MCF 10A (cell line): ENCODE measurements around the gene SRD5A1. TPM values are rescaled to one million over a fixed set of nuclear protein-coding genes. Genes with fewer than 3 reads are reported as not detected.

Source experiments
- BruUV-seq: library from RNA; stranded (reverse); fragments of 400-500 nt; replicated peaks from 2 replicates; lab custom pipeline; 2021; lab: Mats Ljungman, UMichigan
- CTCF ChIA-PET: fragments of 300-600 bp; sonication (Branson Sonifier 250); formaldehyde crosslinking; extraction: SDS; loops from one replicate; lab custom pipeline; 2021; ENCODE audit warnings: antibody characterized with exemption, inconsistent platforms; lab: Yijun Ruan, JAX
- POLR2A ChIA-PET: fragments of 300-600, 350-650 bp; sonication (Branson Sonifier 250); formaldehyde crosslinking; extraction: SDS; loops from one replicate; lab custom pipeline; 2020; ENCODE audit warnings: antibody characterized with exemption, inconsistent platforms; lab: Yijun Ruan, JAX
- DNase-seq: peaks from one replicate; pipeline ENCODE4 v3.0.0-alpha.2; 2018; ENCODE audit not compliant: unreplicated experiment
- H3K27ac Mint-ChIP-seq: one replicate; pipeline ENCODE4 v1.8.0; 2022; ENCODE audit warnings: mild to moderate bottlenecking, low read depth, mixed read lengths; ENCODE audit not compliant: unreplicated experiment
- H3K27me3 Mint-ChIP-seq: one replicate; pipeline ENCODE4 v1.8.0; 2022; ENCODE audit warnings: mixed read lengths; ENCODE audit not compliant: insufficient read depth, unreplicated experiment
- H3K36me3 Mint-ChIP-seq: one replicate; pipeline ENCODE4 v1.8.0; 2022; ENCODE audit warnings: mild to moderate bottlenecking, moderate library complexity, mixed read lengths; ENCODE audit not compliant: insufficient read depth, unreplicated experiment
- H3K4me1 Mint-ChIP-seq: one replicate; pipeline ENCODE4 v1.8.0; 2022; ENCODE audit warnings: mixed read lengths; ENCODE audit not compliant: insufficient read depth, unreplicated experiment
- H3K4me3 Mint-ChIP-seq: one replicate; pipeline ENCODE4 v1.8.0; 2022; ENCODE audit warnings: mild to moderate bottlenecking, moderate library complexity, mixed read lengths; ENCODE audit not compliant: unreplicated experiment
- H3K9me3 Mint-ChIP-seq: one replicate; pipeline ENCODE4 v1.8.0; 2022; ENCODE audit warnings: mixed read lengths; ENCODE audit not compliant: unreplicated experiment
- intact Hi-C: fragments of 100-400 bp; cut with micrococcal nuclease; formaldehyde crosslinking; loops from 2 replicates; pipeline ENCODE4 v1.14.1; 2022
- total RNA-seq: library from RNA; stranded (reverse); gene quantifications from 2 replicates; pipeline ENCODE4 v1.2.3, GENCODE V29; 2022
- TF ChIP-seq, protein P1 (sequence below): fragments of 200-600 bp; IDR thresholded peaks from one replicate; pipeline ENCODE4 v1.8.0; 2022; ENCODE audit warnings: antibody characterized with exemption, mild to moderate bottlenecking; ENCODE audit not compliant: unreplicated experiment

The SRD5A1 gene
- total RNA-seq, 1 experiment from 2014 or later: 12.4 TPM

DNA sequence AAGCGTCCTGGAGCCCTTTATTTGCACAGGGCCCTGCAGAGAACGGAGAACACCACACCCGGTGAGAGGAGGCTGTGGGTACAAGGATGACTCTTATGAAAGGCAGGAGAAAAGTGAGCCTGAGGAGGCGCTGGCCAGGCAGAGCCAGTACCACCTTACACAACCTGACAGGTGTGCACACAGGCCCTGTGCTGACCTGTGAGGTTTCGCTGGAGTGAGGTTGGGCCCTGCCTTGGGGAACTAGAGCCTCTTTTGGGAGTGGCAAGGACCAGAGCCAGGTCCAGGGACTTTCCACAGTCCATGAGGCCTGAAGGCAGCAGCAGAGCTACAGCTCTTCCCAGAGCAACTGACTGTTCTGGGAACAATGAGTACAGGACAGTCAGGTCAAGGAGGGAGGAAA is 3.1 kb downstream of the SRD5A1 start:
- TF ChIP-seq, protein P1, sequence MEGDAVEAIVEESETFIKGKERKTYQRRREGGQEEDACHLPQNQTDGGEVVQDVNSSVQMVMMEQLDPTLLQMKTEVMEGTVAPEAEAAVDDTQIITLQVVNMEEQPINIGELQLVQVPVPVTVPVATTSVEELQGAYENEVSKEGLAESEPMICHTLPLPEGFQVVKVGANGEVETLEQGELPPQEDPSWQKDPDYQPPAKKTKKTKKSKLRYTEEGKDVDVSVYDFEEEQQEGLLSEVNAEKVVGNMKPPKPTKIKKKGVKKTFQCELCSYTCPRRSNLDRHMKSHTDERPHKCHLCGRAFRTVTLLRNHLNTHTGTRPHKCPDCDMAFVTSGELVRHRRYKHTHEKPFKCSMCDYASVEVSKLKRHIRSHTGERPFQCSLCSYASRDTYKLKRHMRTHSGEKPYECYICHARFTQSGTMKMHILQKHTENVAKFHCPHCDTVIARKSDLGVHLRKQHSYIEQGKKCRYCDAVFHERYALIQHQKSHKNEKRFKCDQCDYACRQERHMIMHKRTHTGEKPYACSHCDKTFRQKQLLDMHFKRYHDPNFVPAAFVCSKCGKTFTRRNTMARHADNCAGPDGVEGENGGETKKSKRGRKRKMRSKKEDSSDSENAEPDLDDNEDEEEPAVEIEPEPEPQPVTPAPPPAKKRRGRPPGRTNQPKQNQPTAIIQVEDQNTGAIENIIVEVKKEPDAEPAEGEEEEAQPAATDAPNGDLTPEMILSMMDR: no peak
- CTCF ChIA-PET: interaction anchor here (0.8 to 2.4 kb wide), 7 partner anchors 12 to 109 kb away, joined by 3 to 10 read pairs (median 5); no protein-coding TSS in a partner anchor
- peaks cover 34% of the 10 kb centered on the region for H3K4me1 Mint-ChIP-seq
- BruUV-seq: no TSS peak
- H3K27ac Mint-ChIP-seq: peak overlapping the region; percentile 91
- H3K9me3 Mint-ChIP-seq: no peaks in the 10 kb centered on the region
- POLR2A ChIA-PET: interaction anchor here (0.6 to 5.6 kb wide), 13 partner anchors 36 to 1611 kb away, joined by 3 to 53 read pairs (median 5); partner anchors contain the start of genes MED10 and TENT4A
- no peaks in the 10 kb centered on the region for H3K27me3 Mint-ChIP-seq
- peaks cover 15% of the 10 kb centered on the region for H3K36me3 Mint-ChIP-seq
- intact Hi-C loops: loop anchor here (1.0 kb wide), 1 partner anchor 109 kb away; no protein-coding TSS in a partner anchor
- peak; percentile 88 for DNase-seq
- peak overlapping the region; percentile 56 for H3K4me3 Mint-ChIP-seq

DNA sequence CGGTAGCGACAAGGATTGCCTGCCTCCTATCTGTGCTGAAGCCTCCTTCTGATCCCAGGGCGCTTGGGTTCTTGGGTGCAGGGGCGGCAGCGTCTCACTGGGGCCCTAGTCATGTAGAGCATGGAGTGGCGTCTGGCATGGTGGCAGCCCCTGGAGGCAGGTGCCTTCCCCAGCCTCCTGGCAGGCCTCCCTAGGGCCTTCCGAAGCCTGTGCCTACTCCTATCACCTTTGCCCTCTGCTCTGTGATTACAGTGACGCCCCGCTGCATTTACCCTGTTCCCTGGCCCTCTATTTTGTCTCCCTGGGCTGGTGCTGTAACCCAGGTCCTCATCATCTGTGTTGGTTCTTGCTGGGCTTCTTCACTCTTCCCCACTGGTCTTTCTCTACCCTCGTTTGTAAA is 3.8 kb downstream of the SRD5A1 start:
- peak overlapping the region; percentile 91 for H3K27ac Mint-ChIP-seq
- intact Hi-C loops: no loop called here

DNA sequence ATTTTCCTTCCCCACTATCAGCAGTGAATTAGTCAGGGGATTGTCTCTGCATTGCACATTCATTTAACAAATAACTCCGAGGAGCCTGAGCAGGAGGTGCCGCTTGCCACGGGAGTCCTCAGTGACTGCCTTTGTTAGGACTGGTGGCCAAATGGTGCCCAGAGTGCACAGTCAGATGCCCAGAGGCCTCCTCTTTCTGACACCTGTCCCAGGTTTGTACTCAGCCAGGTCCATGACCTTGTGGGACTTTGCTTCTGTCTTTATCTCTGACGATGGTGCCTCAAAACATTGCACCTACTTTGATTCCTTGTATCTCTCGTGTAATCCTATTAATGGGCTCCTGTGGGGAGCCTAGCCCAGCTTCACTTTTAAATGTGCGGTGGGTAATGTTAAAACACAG is 4.3 kb downstream of the SRD5A1 start:
- Mint-ChIP-seq H3K36me3 (peaks cover 13% of the 10 kb centered on the region), H3K4me1 (peaks cover 27% of the 10 kb centered on the region), H3K27ac (peak overlapping the region; percentile 91), H3K9me3 (no peaks in the 10 kb centered on the region), H3K27me3 (no peaks in the 10 kb centered on the region), H3K4me3 (peak overlapping the region; percentile 41)
- DNase-seq: no peak
- ChIA-PET POLR2A (interaction anchor here (1.0 to 2.6 kb wide), 5 partner anchors 66 to 96 kb away, joined by 3 to 12 read pairs (median 5); partner anchors contain the start of gene TENT4A), CTCF (interaction anchor here (0.6 to 2.4 kb wide), 4 partner anchors 8 to 137 kb away, joined by 3 to 6 read pairs (median 4); no protein-coding TSS in a partner anchor)
- TF ChIP-seq, protein P1: no peak
- intact Hi-C loops: no loop called here
- no TSS peak for BruUV-seq

More for the DNA sequence above, 3.8 kb downstream of the SRD5A1 start:
- Mint-ChIP-seq H3K9me3 (no peaks in the 10 kb centered on the region), H3K4me3 (no peak overlapping the region), H3K4me1 (peaks cover 32% of the 10 kb centered on the region), H3K27me3 (no peaks in the 10 kb centered on the region), H3K36me3 (peaks cover 19% of the 10 kb centered on the region)
- no TSS peak for BruUV-seq
- POLR2A ChIA-PET: interaction anchor here (0.6 to 5.6 kb wide), 7 partner anchors 67 to 177 kb away, joined by 3 to 53 read pairs (median 6); partner anchors contain the start of gene TENT4A
- CTCF ChIA-PET: interaction anchor here (0.6 to 2.4 kb wide), 3 partner anchors 44 to 138 kb away, joined by 3 to 6 read pairs (median 3); no protein-coding TSS in a partner anchor
- no peak for DNase-seq
- TF ChIP-seq, protein P1: no peak

DNA sequence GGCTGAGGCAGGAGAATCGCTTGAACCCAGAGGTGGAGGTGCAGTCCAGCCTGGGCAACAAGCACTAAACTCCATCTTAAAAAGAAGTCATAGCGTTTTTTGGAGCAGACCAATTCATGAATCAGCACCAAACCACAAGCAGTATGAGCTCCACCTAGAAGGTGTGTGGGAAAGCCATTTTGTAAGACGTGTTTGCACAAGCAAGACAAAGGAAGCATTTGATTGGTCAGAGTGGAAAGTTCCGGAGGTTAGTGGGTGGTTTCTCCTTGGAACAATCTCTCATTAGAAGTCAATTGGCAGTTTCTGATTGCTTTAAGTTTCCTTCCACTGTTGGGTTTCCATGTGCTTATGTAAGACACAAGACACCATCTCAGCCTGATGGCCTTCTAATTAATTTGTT is 5.0 kb downstream of the SRD5A1 start:
- CTCF ChIA-PET: interaction anchor here (0.7 to 2.4 kb wide), 4 partner anchors 9 to 107 kb away, joined by 3 to 6 read pairs (median 4); no protein-coding TSS in a partner anchor
- TF ChIP-seq, protein P1: no peak
- DNase-seq: peak; percentile 79
- no peaks in the 10 kb centered on the region for H3K27me3 Mint-ChIP-seq
- peak overlapping the region; percentile 41 for H3K4me3 Mint-ChIP-seq
- H3K9me3 Mint-ChIP-seq: no peaks in the 10 kb centered on the region
- POLR2A ChIA-PET: interaction anchor here (0.7 to 1.6 kb wide), 5 partner anchors 67 to 95 kb away, joined by 3 to 10 read pairs (median 4); partner anchors contain the start of gene TENT4A
- peaks cover 27% of the 10 kb centered on the region for H3K4me1 Mint-ChIP-seq
- H3K27ac Mint-ChIP-seq: peak overlapping the region; percentile 91
- intact Hi-C loops: no loop called here
- peaks cover 14% of the 10 kb centered on the region for H3K36me3 Mint-ChIP-seq
- BruUV-seq: no TSS peak
